ENCODE data around the gene AMBRA1. TPM values are rescaled to one million over a fixed set of nuclear protein-coding genes. Genes with fewer than 3 reads are reported as not detected.

AMBRA1 gene
- total RNA-seq, 1 donor: 23.7 TPM

- no peak for DNase-seq (ENCODE audit: low read depth)
- TF ChIP-seq CTCF (IDR thresholded peaks at IDR 0.05; ENCODE audit: insufficient read depth, low read depth, low read length): no peak
- H3K4me3 ChIP-seq (ENCODE audit: low read depth, low read length): no peak overlapping the region
Observed at GRCh38 chr11:46350695-46351094, 243.1 kb downstream of the AMBRA1 start.

GRCh38 chr11:46348566-46349401 is 245.0 kb downstream of the AMBRA1 start:
- peak overlapping the region; percentile 85 for H3K4me3 ChIP-seq (ENCODE audit: low read depth, low read length)
- TF ChIP-seq CTCF (IDR thresholded peaks at IDR 0.05; ENCODE audit: insufficient read depth, low read depth, low read length): no peak
- DNase-seq (ENCODE audit: low read depth): no peak

GRCh38 chr11:46347637-46348311 is 246.0 kb downstream of the AMBRA1 start:
- DNase-seq (ENCODE audit: low read depth): no peak
- H3K4me3 ChIP-seq (ENCODE audit: low read depth, low read length): peak overlapping the region; percentile 85
- no peak for TF ChIP-seq CTCF (IDR thresholded peaks at IDR 0.05; ENCODE audit: insufficient read depth, low read depth, low read length)

GRCh38 chr11:46346886-46347636 is 246.8 kb downstream of the AMBRA1 start, which contains the start of gene DGKZ:
DGKZ (plus strand) TSS chr11:46347463; CDS start chr11:46347660, 197 bp downstream.
- TF ChIP-seq CTCF (IDR thresholded peaks at IDR 0.05; ENCODE audit: insufficient read depth, low read depth, low read length): peak; percentile 45

More at GRCh38 chr11:46346886-46347636, 246.8 kb downstream of the AMBRA1 start, which contains the start of gene DGKZ:
- peak within 1 kb of the TSS; percentile 85 for H3K4me3 ChIP-seq (ENCODE audit: low read depth, low read length)
- peak; percentile 81 for DNase-seq (ENCODE audit: low read depth)

Small RNAs within 50 kb of the gene (small RNA-seq; reads per million reads assigned to genes)
- gene MIR3160-1 (not detected), gene MIR4688 (not detected)

Other genes with a start within 250 kb of the AMBRA1 start
- 50.1 and 63.1 TPM in 2 replicates for gene DGKZ, start 246.6 kb downstream of the AMBRA1 start, total RNA-seq
- 11.7 and 30.0 TPM in 2 replicates for gene MDK, start 212.4 kb downstream of the AMBRA1 start, total RNA-seq
- under 0.01 TPM in 1 of 2 replicates, not detected in the other for gene CHRM4, start 202.2 kb downstream of the AMBRA1 start, total RNA-seq
- 4.8 and 5.6 TPM in 2 replicates for gene HARBI1, start 23.2 kb upstream of the AMBRA1 start, total RNA-seq
- gene ATG13, start 23.5 kb upstream of the AMBRA1 start, total RNA-seq: 45.4 and 49.7 TPM in 2 replicates
- 62.2 and 82.1 TPM in 2 replicates for gene ARHGAP1, start 106.6 kb upstream of the AMBRA1 start, total RNA-seq
- gene ZNF408, start 107.0 kb upstream of the AMBRA1 start, total RNA-seq: 12.1 and 17.4 TPM in 2 replicates
- gene F2, start 125.2 kb upstream of the AMBRA1 start, total RNA-seq: not detected in 2 replicates

All from fibroblast of villous mesenchyme (primary cell).